Mesendoderm (in vitro differentiated cells): ENCODE results near the gene DLG4.

ENCODE experiments used
- DNase-seq: peaks from one replicate; pipeline ENCODE4 v3.0.0; 2013
- H2AK5ac ChIP-seq: 2 replicates; pipeline ENCODE4 v1.6.1; 2013; ENCODE audit warnings: low read length, inconsistent platforms
- H2BK120ac ChIP-seq: 2 replicates; pipeline ENCODE4 v1.6.1; 2013; ENCODE audit warnings: low read depth, mild to moderate bottlenecking, low read length, moderate library complexity, mixed read lengths
- H2BK15ac ChIP-seq: replicated peaks from 2 replicates; pipeline ENCODE4 v1.6.1; 2013; ENCODE audit warnings: low read depth, mild to moderate bottlenecking, moderate library complexity
- H2BK5ac ChIP-seq: 2 replicates; pipeline ENCODE4 v1.6.1; 2013; ENCODE audit warnings: low read length, inconsistent platforms
- H3K18ac ChIP-seq: 2 replicates; pipeline ENCODE4 v1.6.1; 2013; ENCODE audit warnings: mild to moderate bottlenecking, low read length, mixed read lengths
- H3K23ac ChIP-seq: one replicate; pipeline ENCODE4 v1.6.1; 2013; ENCODE audit warnings: low read length
- H3K27ac ChIP-seq: 2 replicates; pipeline ENCODE4 v1.5.1; 2013; ENCODE audit warnings: low read depth, mild to moderate bottlenecking, inconsistent platforms, low read length, moderate library complexity
- H3K27me3 ChIP-seq: 2 replicates; pipeline ENCODE4 v1.6.1; 2013; ENCODE audit warnings: low read length, control low read depth, mild to moderate bottlenecking, inconsistent platforms; ENCODE audit not compliant: insufficient read depth, poor library complexity
- H3K36me3 ChIP-seq: 2 replicates; pipeline ENCODE4 v1.6.1; 2013; ENCODE audit warnings: low read length, inconsistent platforms; ENCODE audit not compliant: control insufficient read depth, insufficient read depth
- H3K4ac ChIP-seq: one replicate; pipeline ENCODE4 v1.6.1; 2013; ENCODE audit warnings: low read depth, mild to moderate bottlenecking, low read length, moderate library complexity
- H3K4me1 ChIP-seq: 2 replicates; pipeline ENCODE4 v1.6.1; 2013; ENCODE audit warnings: low read depth, low read length, inconsistent platforms; ENCODE audit not compliant: control insufficient read depth
- H3K4me2 ChIP-seq: 2 replicates; pipeline ENCODE4 v1.6.1; 2013; ENCODE audit warnings: low read length
- H3K4me3 ChIP-seq: 2 replicates; pipeline ENCODE4 v1.5.1; 2013; ENCODE audit warnings: mild to moderate bottlenecking, low read length
- H3K56ac ChIP-seq: one replicate; pipeline ENCODE4 v1.6.1; 2013; ENCODE audit warnings: low read length
- H3K79me1 ChIP-seq: 2 replicates; pipeline ENCODE4 v1.6.1; 2013; ENCODE audit warnings: low read length, inconsistent platforms
- H3K79me2 ChIP-seq: 2 replicates; pipeline ENCODE4 v1.6.1; 2013; ENCODE audit warnings: mild to moderate bottlenecking, low read length; ENCODE audit not compliant: control insufficient read depth, insufficient read depth
- H3K9ac ChIP-seq: 2 replicates; pipeline ENCODE4 v1.6.1; 2013; ENCODE audit warnings: low read length, inconsistent platforms
- H4K5ac ChIP-seq: one replicate; pipeline ENCODE4 v1.6.1; 2013; ENCODE audit warnings: low read length
- H4K8ac ChIP-seq: one replicate; pipeline ENCODE4 v1.6.1; 2013; ENCODE audit warnings: low read depth, mild to moderate bottlenecking, control low read depth, low read length, moderate library complexity
- WGBS: extraction: QIAGEN DNeasy Blood & Tissue Kit; methylation state at CpG from one replicate; pipeline ENCODE4 v1.1.7; 2013; ENCODE audit warnings: low lambda C conversion rate, missing lambda C conversion rate; ENCODE audit not compliant: insufficient coverage; ENCODE audit errors: extremely low coverage; 5-methylcytosine and 5-hydroxymethylcytosine counted together

The DLG4 gene

GRCh38 chr17:7236808-7237207, 17.2 kb upstream of the DLG4 start:
- Histone ChIP-seq H3K27ac (no peak overlapping the region), H3K27me3 (no peaks in the 10 kb centered on the region), H4K5ac (no peak overlapping the region), H3K4me2 (no peak overlapping the region), H2BK15ac (no peak overlapping the region), H3K79me2 (peaks cover 61% of the 10 kb centered on the region), H3K79me1 (peaks cover 23% of the 10 kb centered on the region), H3K36me3 (peaks cover 17% of the 10 kb centered on the region), H3K4me1 (peaks cover 16% of the 10 kb centered on the region), H2BK120ac (no peak overlapping the region), H2AK5ac (no peak overlapping the region), H3K18ac (no peak overlapping the region), H3K4ac (no peak overlapping the region), H4K8ac (no peak overlapping the region), H3K56ac (peak overlapping the region; percentile 25), H2BK5ac (no peak overlapping the region), H3K4me3 (no peak overlapping the region), H3K9ac (peak overlapping the region; percentile 83), H3K23ac (no peak overlapping the region)
- 100% methylated on average over 1 of the region's 6 CpGs for WGBS
- DNase-seq, result no peak

- Histone ChIP-seq H3K4me2 (no peak overlapping the region), H2BK5ac (no peak overlapping the region), H2AK5ac (no peak overlapping the region), H3K4me3 (no peak overlapping the region), H3K9ac (no peak overlapping the region), H4K5ac (no peak overlapping the region), H3K27me3 (no peaks in the 10 kb centered on the region), H2BK120ac (no peak overlapping the region), H3K23ac (no peak overlapping the region), H3K18ac (no peak overlapping the region), H4K8ac (no peak overlapping the region), H3K27ac (no peak overlapping the region), H3K79me2 (peaks cover 58% of the 10 kb centered on the region), H3K36me3 (peaks cover 17% of the 10 kb centered on the region), H3K56ac (no peak overlapping the region), H3K4ac (no peak overlapping the region), H3K4me1 (peaks cover 12% of the 10 kb centered on the region), H3K79me1 (peaks cover 21% of the 10 kb centered on the region), H2BK15ac (no peak overlapping the region)
- WGBS, result no CpG with 5 or more reads among the region's 22 CpGs
- no peak for DNase-seq
Measured at GRCh38 chr17:7235693-7236665, 16.3 kb upstream of the DLG4 start.

- Histone ChIP-seq H3K27me3 (no peaks in the 10 kb centered on the region), H2AK5ac (no peak within 1 kb of the TSS), H3K79me1 (peaks cover 23% of the 10 kb centered on the region), H3K23ac (no peak within 1 kb of the TSS), H3K27ac (peak within 1 kb of the TSS; percentile 77), H3K9ac (peak within 1 kb of the TSS; percentile 89), H3K18ac (peak within 1 kb of the TSS; percentile 62), H3K4me1 (peaks cover 10% of the 10 kb centered on the region), H4K5ac (no peak within 1 kb of the TSS), H3K56ac (peak within 1 kb of the TSS; percentile 96), H4K8ac (no peak within 1 kb of the TSS), H3K4me3 (peak within 1 kb of the TSS; percentile 88), H3K36me3 (peaks cover 14% of the 10 kb centered on the region), H3K4me2 (peak within 1 kb of the TSS; percentile 70), H2BK120ac (no peak within 1 kb of the TSS), H2BK5ac (peak within 1 kb of the TSS; percentile 47), H3K4ac (peak within 1 kb of the TSS; percentile 82), H2BK15ac (no peak within 1 kb of the TSS), H3K79me2 (peaks cover 52% of the 10 kb centered on the region)
- peak; percentile 97 for DNase-seq
- WGBS, result no CpG with 5 or more reads among the region's 72 CpGs
Measured at GRCh38 chr17:7234083-7234951, 14.7 kb upstream of the DLG4 start, which contains the start of gene DVL2. Gene DVL2 (minus strand): TSS chr17:7234517. CDS start chr17:7234262, 255 bp downstream.

GRCh38 chr17:7233701-7234082, 14.1 kb upstream of the DLG4 start:
- peaks cover 46% of the 10 kb centered on the region for H3K79me2 ChIP-seq
- H4K5ac ChIP-seq, result no peak overlapping the region
- peak overlapping the region; percentile 77 for H3K27ac ChIP-seq
- H3K18ac ChIP-seq, result peak overlapping the region; percentile 62
- H3K9ac ChIP-seq, result peak overlapping the region; percentile 89
- H3K4me2 ChIP-seq, result peak overlapping the region; percentile 70
- H3K4ac ChIP-seq, result peak overlapping the region; percentile 82
- no peaks in the 10 kb centered on the region for H3K27me3 ChIP-seq
- WGBS, result no CpG with 5 or more reads among the region's 9 CpGs
- H3K56ac ChIP-seq, result peak overlapping the region; percentile 96
- no peak overlapping the region for H2BK15ac ChIP-seq
- peaks cover 17% of the 10 kb centered on the region for H3K36me3 ChIP-seq
- H3K4me1 ChIP-seq, result peaks cover 10% of the 10 kb centered on the region
- no peak overlapping the region for H2BK120ac ChIP-seq
- no peak overlapping the region for H2BK5ac ChIP-seq
- no peak overlapping the region for H3K23ac ChIP-seq
- H4K8ac ChIP-seq, result no peak overlapping the region
- H2AK5ac ChIP-seq, result no peak overlapping the region
- H3K4me3 ChIP-seq, result peak overlapping the region; percentile 88
- H3K79me1 ChIP-seq, result peaks cover 23% of the 10 kb centered on the region
- DNase-seq, result no peak

GRCh38 chr17:7232114-7232513, 12.5 kb upstream of the DLG4 start:
- peaks cover 25% of the 10 kb centered on the region for H3K79me1 ChIP-seq
- no peak overlapping the region for H2BK15ac ChIP-seq
- peak overlapping the region; percentile 6 for H3K4me2 ChIP-seq
- DNase-seq, result no peak
- no peak overlapping the region for H3K18ac ChIP-seq
- H4K5ac ChIP-seq, result no peak overlapping the region
- no peak overlapping the region for H2AK5ac ChIP-seq
- H3K4me3 ChIP-seq, result no peak overlapping the region
- H3K4ac ChIP-seq, result no peak overlapping the region
- H3K9ac ChIP-seq, result peak overlapping the region; percentile 17
- peak overlapping the region; percentile 17 for H3K56ac ChIP-seq
- peaks cover 22% of the 10 kb centered on the region for H3K36me3 ChIP-seq
- H4K8ac ChIP-seq, result no peak overlapping the region
- no peak overlapping the region for H2BK120ac ChIP-seq
- no peak overlapping the region for H3K27ac ChIP-seq
- H2BK5ac ChIP-seq, result no peak overlapping the region
- peaks cover 38% of the 10 kb centered on the region for H3K79me2 ChIP-seq
- no CpG with 5 or more reads among the region's 5 CpGs for WGBS
- peaks cover 7% of the 10 kb centered on the region for H3K4me1 ChIP-seq
- H3K27me3 ChIP-seq, result no peaks in the 10 kb centered on the region
- H3K23ac ChIP-seq, result no peak overlapping the region
